ENCODE data around the gene TEC.

GRCh38 chr4:48129307-48130014, 140.2 kb downstream of the TEC start:
- TF ChIP-seq CTCF (IDR thresholded peaks at IDR 0.05) (no peak), POLR2A (IDR thresholded peaks at IDR 0.05) (no peak)
